Hair follicle dermal papilla cell (primary cell): ENCODE data around the gene GGTLC2. TPM values are rescaled to one million over a fixed set of nuclear protein-coding genes. Genes with fewer than 3 reads are reported as not detected.

Experiments used
- small RNA-seq: library from RNA; depleted of rRNA; stranded (forward); fragments of <200 nt; gene quantifications from one replicate; pipeline ENCODE3, GENCODE V24; 2012
- total RNA-seq: library from RNA; depleted of rRNA; stranded (reverse); fragments of >200 nt; gene quantifications from 2 replicates; pipeline ENCODE4 v1.2.3, GENCODE V29; 2012

GGTLC2 gene
- not detected in 2 replicates for total RNA-seq

DNA sequence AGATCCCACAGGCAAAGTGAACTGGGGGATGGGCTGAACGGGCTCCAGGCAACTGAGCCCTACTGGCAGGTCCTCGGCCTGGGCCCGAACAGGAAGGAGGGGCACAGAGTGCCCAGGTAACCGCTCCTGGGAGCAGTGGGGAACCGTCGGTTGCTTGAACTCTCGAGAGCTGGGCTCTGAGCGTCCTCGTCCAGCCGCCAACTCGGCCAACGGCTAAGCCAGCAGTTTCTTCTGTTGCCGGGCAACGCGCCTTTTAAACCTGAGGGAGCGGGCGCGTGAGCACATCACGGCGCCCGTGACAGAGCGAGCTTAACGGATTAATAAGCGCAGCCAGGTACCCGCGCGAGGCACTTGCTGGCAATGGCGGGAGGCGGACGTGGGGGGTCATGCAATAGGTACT lies at the start of gene GGTLC2:
GGTLC2 (plus strand) TSS at position 301 of the 400 bp plus-strand sequence. CDS start 1,732 bp downstream, outside the sequence.

Small RNA genes lying within 50 kb of the gene (small RNA-seq; reads per million reads assigned to genes)
- gene AC244250.2 (not detected), gene IGLV3-29 (not detected), gene IGLVVI-25-1 (not detected)

Other genes starting within 250 kb of the GGTLC2 start
- 0.12 and 0.16 TPM in 2 replicates for gene ZNF280B, start 135.9 kb upstream of the GGTLC2 start, total RNA-seq
- not detected in 2 replicates for gene ZNF280A, start 124.3 kb upstream of the GGTLC2 start, total RNA-seq
- gene PRAME, start 85.3 kb upstream of the GGTLC2 start, total RNA-seq = 0.49 and 0.81 TPM in 2 replicates
- gene IGLL5, start 243.2 kb downstream of the GGTLC2 start, total RNA-seq = not detected in 2 replicates